RPMI8226 (cell line): ENCODE measurements around the gene SLC17A2.

Experiments used
- DNase-seq: peaks from one replicate; pipeline ENCODE4 v3.0.0-alpha.2; 2015

SLC17A2 gene, protein sequence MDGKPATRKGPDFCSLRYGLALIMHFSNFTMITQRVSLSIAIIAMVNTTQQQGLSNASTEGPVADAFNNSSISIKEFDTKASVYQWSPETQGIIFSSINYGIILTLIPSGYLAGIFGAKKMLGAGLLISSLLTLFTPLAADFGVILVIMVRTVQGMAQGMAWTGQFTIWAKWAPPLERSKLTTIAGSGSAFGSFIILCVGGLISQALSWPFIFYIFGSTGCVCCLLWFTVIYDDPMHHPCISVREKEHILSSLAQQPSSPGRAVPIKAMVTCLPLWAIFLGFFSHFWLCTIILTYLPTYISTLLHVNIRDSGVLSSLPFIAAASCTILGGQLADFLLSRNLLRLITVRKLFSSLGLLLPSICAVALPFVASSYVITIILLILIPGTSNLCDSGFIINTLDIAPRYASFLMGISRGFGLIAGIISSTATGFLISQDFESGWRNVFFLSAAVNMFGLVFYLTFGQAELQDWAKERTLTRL

DNA sequence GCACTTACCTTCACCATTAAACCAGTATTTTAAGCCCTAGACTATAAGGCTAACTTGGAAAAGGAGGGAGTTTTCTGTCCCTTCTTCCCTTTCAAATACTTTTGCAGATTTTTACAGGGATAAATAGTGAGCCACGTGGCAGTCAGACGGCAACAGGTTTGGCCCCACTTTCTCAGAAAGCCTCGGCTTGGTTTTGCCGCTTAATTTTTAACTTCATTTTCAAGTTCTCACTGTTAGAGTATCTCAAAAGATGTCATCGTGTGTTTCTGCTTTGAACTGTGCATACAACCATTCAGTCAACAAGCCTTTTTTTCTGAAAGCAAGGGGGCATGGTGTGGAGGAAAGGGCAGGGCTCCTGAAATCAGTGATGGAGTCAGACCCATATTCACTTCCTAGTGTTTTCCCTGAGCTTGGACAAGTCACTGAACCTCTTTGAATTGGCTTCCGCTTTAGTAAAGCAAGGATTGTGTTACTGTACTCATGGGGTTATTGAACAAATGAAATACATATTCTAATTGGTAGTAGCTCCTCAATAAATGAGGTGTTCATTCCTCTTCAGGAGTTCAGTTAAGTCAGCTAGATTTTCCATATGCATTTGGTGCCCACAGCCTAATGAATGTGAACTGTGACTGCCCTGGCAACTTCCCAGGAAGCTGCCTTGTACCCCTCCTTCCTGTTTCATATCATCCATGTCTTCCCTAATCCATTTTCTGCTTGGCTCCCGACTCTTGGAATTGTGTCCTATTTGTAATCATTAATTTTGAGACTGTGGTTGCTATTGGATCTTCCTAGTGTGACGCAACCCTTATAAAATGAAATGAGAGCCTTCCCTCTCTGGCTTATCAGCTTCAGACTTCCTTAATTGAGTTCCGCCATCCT, at the start of gene SLC17A2:
TSS of gene SLC17A2 (minus strand) at position 160 of the 879 bp plus-strand sequence. CDS start 4,895 bp downstream, outside the sequence.
- no peak for DNase-seq

- DNase-seq, result no peak
Observed at GRCh38 chr6:25975923-25976560, 45.6 kb upstream of the SLC17A2 start.

- no peak for DNase-seq
Observed at GRCh38 chr6:25973923-25974555, 43.5 kb upstream of the SLC17A2 start.

DNA sequence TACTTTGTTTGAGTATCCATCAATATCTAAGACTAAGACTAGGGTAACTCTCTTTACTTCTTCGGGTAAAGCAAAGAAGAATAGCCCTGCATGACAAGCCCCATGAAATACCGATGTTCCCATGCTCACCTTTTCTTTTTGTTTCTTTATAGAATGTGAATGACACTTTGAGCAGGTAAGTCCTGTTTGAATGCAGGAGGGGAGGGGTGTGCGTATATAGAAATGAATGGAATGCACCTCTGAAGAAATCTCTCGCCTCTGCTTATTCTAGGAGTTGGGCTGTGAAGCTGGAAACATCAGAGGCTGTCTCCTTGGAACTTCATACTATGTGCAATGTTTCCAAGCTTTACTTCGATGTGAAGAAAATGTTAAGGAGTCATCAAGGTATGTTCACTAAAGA, 42.4 kb upstream of the SLC17A2 start:
- no peak for DNase-seq

DNA sequence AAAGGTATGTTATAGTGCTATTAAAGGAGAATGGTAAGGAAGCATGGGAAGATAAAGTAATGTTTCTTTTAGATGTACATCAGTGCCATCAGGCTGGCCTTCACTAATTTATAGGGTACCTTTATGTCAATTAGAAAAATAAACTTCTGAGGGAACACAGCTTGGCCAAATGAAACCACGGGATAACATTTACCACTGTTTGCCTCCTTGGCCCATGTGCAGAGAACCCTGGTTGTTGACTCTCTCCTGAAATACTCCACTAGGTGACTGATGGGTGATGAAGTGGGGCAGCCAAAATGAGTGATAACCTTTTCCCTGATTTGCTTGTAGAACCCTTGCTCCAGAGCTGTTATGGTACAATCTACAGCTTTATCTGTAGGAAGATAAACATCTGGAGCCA, 41.6 kb upstream of the SLC17A2 start:
- DNase-seq, result no peak

DNA sequence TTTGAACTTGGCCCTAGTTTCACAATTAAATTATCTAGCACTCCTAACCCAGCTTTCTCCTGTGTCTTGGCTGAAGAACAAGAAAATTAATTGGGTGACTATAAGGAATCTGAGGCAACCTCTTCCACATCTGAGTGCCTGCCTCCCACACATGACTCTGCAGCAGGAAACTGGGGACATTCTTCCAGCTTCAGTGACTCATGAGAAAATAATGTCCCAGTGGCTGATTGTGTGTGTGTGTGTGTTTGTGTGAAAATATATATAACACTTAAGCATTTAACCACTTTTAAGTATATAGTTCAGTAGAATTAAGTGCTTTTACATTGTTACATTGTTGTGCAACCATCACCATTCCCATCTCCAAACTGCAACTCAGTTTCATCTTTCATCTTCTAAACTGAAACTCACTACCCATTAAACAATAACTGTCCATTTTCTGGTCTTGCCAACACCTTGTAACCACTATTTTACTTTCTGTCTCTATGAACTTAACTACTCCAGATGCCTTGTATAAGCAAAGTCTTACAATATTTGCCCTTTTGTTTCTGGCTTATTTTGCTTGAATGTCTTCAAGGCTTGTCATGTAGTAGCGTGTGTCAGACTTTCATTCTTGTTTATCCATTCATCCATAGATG, 40.8 kb upstream of the SLC17A2 start:
- DNase-seq, result no peak

DNA sequence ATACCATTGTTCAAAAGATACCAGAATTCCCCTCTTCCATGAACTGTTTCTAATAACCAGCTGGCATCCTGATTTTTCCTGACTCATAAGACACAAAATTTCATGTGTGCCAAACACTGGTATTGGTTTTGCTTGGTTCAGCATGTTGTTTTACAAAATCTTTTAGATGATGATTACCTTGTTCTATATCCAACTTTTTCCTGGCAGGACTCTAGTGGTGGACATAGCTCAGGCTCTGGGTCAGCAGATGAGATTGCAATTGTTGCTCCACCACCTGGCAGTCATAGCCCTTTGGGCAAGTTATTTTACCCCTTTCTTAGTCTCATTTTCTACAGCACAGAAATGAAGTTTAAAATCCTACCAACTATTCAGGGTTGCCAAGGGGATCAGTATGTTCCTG, 38.3 kb upstream of the SLC17A2 start:
- DNase-seq, result no peak

- DNase-seq, result no peak
Observed at GRCh38 chr6:25966711-25967110, 36.2 kb upstream of the SLC17A2 start.

GRCh38 chr6:25965058-25965457, 34.6 kb upstream of the SLC17A2 start:
- no peak for DNase-seq

DNA sequence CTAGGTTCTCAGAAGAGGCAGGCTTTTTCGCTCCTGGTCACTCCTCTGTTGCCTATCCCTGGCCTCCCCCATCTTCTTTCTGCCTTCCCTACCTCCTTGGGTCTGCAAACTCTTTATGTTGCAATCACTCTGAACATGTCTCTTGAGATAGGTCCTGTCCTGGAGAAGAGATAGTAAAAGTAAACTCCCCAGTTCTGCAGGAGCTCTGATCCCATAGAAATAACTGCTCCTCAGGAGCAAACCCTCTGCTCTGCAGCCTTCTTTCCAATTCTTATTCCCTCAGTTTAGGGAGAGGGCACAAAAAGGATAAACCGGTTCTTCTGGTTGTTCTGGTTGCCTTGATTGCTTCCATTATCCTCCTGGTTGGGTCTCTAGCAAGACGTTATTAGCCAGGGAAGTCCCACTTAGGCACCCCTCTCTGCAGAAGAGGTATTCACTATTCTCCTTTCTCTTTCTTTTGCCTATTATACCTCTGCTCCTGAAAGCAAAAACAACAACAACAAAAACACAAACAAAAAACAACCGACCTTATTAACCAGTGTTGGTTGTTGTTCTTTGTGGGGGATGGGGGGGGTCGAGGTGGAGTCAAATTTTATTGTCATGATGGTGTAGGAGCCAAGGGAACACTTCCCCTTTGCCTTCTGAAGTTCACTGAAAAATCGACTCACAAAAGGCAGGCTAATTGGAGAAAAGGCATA, 33.1 kb upstream of the SLC17A2 start:
- DNase-seq, result peak; percentile 23

- DNase-seq, result peak; percentile 96
Observed at GRCh38 chr6:25962149-25963127, 31.9 kb upstream of the SLC17A2 start, which contains the start of gene TRIM38. Gene TRIM38, plus strand, starts transcription at chr6:25962802. Its CDS starts 3,721 bp downstream, at chr6:25966523.

GRCh38 chr6:25961619-25962148, 31.2 kb upstream of the SLC17A2 start:
- DNase-seq, result peak; percentile 48

GRCh38 chr6:25960734-25961133, 30.2 kb upstream of the SLC17A2 start:
- DNase-seq, result no peak

DNA sequence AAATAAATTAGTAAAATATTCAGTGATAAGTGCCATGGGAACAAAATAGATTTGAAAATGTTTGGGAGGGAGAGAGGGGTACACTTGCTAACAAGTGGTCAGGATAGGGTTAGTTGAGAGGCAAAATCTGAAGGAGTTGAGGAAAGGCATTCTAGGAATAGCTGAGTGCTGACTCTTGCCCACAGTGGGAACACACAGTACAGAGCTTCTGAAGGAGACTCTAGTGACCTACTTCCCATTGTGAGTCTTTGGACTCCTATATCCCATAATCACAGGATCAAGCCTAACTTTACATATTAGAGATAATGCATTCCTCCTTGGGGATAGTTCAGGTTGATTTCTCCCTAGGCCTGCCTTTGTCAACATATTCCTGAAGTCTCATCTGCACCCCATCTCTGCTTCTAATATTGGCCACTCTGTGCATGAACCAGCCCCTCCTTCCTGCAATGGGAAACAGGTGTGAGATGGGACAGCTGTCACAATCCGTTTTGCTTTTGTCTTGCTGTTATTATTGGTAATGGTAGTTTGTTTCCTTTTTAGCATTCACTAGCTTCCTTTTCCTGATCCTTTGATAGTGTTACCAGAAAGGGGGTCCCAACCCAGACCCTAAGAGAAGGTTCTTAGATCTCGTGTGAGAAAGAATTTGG, 29.5 kb upstream of the SLC17A2 start:
- no peak for DNase-seq

GRCh38 chr6:25958700-25959162, 28.2 kb upstream of the SLC17A2 start:
- no peak for DNase-seq

GRCh38 chr6:25956226-25956625, 25.7 kb upstream of the SLC17A2 start:
- no peak for DNase-seq

GRCh38 chr6:25954756-25955155, 24.3 kb upstream of the SLC17A2 start:
- DNase-seq, result no peak

DNA sequence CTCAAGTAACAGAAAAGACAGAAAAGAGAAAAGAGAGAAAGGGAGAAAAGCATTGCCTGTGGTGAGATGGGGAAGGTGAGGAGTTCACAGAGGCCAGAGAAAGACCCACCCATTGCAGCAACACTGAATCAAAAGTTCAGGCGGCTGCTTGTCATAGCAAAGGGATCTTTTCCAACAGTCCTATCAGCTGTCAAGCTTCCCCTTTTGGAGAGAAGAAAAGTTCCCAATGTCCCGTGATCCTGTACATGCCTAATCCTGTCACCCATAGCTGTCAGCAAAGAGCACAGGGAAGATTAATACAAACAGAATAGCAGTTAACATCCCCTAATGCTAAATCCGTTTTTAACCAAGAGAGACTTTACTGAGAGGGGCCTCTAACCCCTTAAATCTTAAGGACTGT, 23.2 kb upstream of the SLC17A2 start:
- DNase-seq, result no peak

- DNase-seq, result no peak
Observed at GRCh38 chr6:25952535-25952934, 22.0 kb upstream of the SLC17A2 start.
